Neural progenitor cell (in vitro differentiated cells): ENCODE measurements around the gene PCLAF.

ENCODE experiments used
- EZH2 ChIP-seq: fragments of 200-600 bp; sonication (generic); IDR thresholded peaks from 2 replicates; pipeline ENCODE4 v1.6.1; 2017; ENCODE audit warnings: antibody characterized with exemption, mild to moderate bottlenecking, moderate library complexity
- TF ChIP-seq, protein P1 (sequence below): fragments of 200-600 bp; sonication (generic); IDR thresholded peaks from 2 replicates; pipeline ENCODE4 v1.5.1; 2017; ENCODE audit warnings: antibody characterized with exemption, mild to moderate bottlenecking

DNA sequence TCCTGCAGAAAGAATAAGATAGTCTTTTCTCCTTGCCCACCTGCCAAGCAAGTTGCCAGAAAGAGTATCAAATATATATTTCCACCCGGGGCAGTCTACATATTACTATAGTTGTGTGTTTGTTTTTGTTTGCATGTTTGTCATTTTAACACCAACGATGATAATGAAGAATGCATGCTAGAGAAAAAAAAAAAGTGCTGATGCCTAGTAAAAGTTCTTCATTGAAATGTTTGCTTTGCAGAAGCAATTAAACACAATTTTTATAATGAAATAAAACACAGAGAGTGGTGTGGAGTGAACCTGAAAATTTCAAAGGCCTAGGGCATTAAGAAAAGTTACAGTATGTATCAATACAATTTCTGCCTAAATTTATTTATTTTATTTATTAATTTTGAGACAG lies 2.5 kb upstream of the PCLAF start:
- no peak for TF ChIP-seq EZH2
- TF ChIP-seq, protein P1, sequence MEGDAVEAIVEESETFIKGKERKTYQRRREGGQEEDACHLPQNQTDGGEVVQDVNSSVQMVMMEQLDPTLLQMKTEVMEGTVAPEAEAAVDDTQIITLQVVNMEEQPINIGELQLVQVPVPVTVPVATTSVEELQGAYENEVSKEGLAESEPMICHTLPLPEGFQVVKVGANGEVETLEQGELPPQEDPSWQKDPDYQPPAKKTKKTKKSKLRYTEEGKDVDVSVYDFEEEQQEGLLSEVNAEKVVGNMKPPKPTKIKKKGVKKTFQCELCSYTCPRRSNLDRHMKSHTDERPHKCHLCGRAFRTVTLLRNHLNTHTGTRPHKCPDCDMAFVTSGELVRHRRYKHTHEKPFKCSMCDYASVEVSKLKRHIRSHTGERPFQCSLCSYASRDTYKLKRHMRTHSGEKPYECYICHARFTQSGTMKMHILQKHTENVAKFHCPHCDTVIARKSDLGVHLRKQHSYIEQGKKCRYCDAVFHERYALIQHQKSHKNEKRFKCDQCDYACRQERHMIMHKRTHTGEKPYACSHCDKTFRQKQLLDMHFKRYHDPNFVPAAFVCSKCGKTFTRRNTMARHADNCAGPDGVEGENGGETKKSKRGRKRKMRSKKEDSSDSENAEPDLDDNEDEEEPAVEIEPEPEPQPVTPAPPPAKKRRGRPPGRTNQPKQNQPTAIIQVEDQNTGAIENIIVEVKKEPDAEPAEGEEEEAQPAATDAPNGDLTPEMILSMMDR = no peak
